Mesenchymal stem cell (in vitro differentiated cells and primary cell): Measurements from ENCODE around the gene ZSCAN5B.

Experiments used
- DNase-seq: peaks from one replicate; pipeline ENCODE4 v3.0.0-alpha.2; 2013
- H2AFZ ChIP-seq: one replicate; pipeline ENCODE4 v1.6.1; 2013; ENCODE audit warnings: low read depth, mild to moderate bottlenecking, control low read depth, inconsistent platforms, low read length, moderate library complexity
- H2AK5ac ChIP-seq: 2 replicates; pipeline ENCODE4 v1.6.1; 2013; ENCODE audit warnings: low read length, moderate library complexity, mild to moderate bottlenecking, inconsistent platforms; ENCODE audit not compliant: severe bottlenecking
- H2BK120ac ChIP-seq: one replicate; pipeline ENCODE4 v1.6.1; 2013; ENCODE audit warnings: low read depth, mild to moderate bottlenecking, inconsistent platforms, low read length, moderate library complexity
- H2BK12ac ChIP-seq, 2 experiments: one replicate each; pipeline ENCODE4 v1.6.1; 2013; ENCODE audit warnings: inconsistent platforms in 2 of 2, low read length in 2 of 2, mild to moderate bottlenecking in 2 of 2, moderate library complexity in 2 of 2, control low read depth in 1 of 2
- H2BK15ac ChIP-seq: one replicate; pipeline ENCODE4 v1.6.1; 2013; ENCODE audit warnings: mild to moderate bottlenecking, low read depth, inconsistent platforms; ENCODE audit not compliant: poor library complexity, severe bottlenecking
- H2BK5ac ChIP-seq: 2 replicates; pipeline ENCODE4 v1.6.1; 2013; ENCODE audit warnings: low read depth, mild to moderate bottlenecking, low read length, control low read depth, inconsistent platforms; ENCODE audit not compliant: poor library complexity, severe bottlenecking
- H3K14ac ChIP-seq, 2 experiments: one replicate each; pipeline ENCODE4 v1.6.1; 2013; ENCODE audit warnings: inconsistent platforms in 2 of 2, low read length in 2 of 2, control low read depth in 1 of 2, mild to moderate bottlenecking in 1 of 2, moderate library complexity in 1 of 2
- H3K18ac ChIP-seq, 2 experiments: one replicate each; pipeline ENCODE4 v1.6.1; 2013; ENCODE audit warnings: inconsistent platforms in 2 of 2, low read length in 2 of 2, control low read depth in 1 of 2, low read depth in 1 of 2, mild to moderate bottlenecking in 1 of 2
- H3K23ac ChIP-seq, 2 experiments: one replicate each; pipeline ENCODE4 v1.6.1; 2013; ENCODE audit warnings: inconsistent platforms in 2 of 2, low read length in 2 of 2, mild to moderate bottlenecking in 2 of 2, moderate library complexity in 2 of 2, control low read depth in 1 of 2
- H3K27ac ChIP-seq: 2 replicates; pipeline ENCODE4 v1.5.1; 2013; ENCODE audit warnings: mild to moderate bottlenecking, moderate library complexity, low read length, control low read depth, inconsistent platforms; ENCODE audit not compliant: poor library complexity, severe bottlenecking
- H3K27me3 ChIP-seq, 2 experiments: 2 replicates each; pipeline versions ENCODE4 v1.6.1 to v1.7.0; 2013; ENCODE audit warnings: low read length in 2 of 2, mild to moderate bottlenecking in 2 of 2, moderate library complexity in 2 of 2, control low read depth in 1 of 2, inconsistent platforms in 1 of 2; ENCODE audit not compliant: control insufficient read depth in 1 of 2, insufficient read depth in 1 of 2
- H3K36me3 ChIP-seq, 2 experiments: 2 replicates each; pipeline versions ENCODE4 v1.6.1 to v1.7.0; 2013; ENCODE audit warnings: low read length in 2 of 2, control low read depth in 1 of 2, inconsistent platforms in 1 of 2, low read depth in 1 of 2, mild to moderate bottlenecking in 1 of 2; ENCODE audit not compliant: insufficient read depth in 2 of 2, control insufficient read depth in 1 of 2
- H3K4ac ChIP-seq, 2 experiments: one replicate each; pipeline ENCODE4 v1.6.1; 2013; ENCODE audit warnings: inconsistent platforms in 2 of 2, low read length in 2 of 2, mild to moderate bottlenecking in 2 of 2, moderate library complexity in 2 of 2, control low read depth in 1 of 2, low read depth in 1 of 2
- H3K4me1 ChIP-seq: 2 replicates; pipeline ENCODE4 v1.6.1; 2013; ENCODE audit warnings: low read depth, low read length, control low read depth; ENCODE audit not compliant: control insufficient read depth, insufficient read depth
- H3K4me2 ChIP-seq: 2 replicates; pipeline ENCODE4 v1.6.1; 2013; ENCODE audit warnings: low read length, mild to moderate bottlenecking, inconsistent platforms; ENCODE audit not compliant: poor library complexity, severe bottlenecking
- H3K4me3 ChIP-seq, 2 experiments: 2 replicates each; pipeline versions ENCODE4 v1.5.1 to v1.7.0; 2013; ENCODE audit warnings: low read length in 2 of 2, mild to moderate bottlenecking in 2 of 2, control low read depth in 1 of 2, low read depth in 1 of 2; ENCODE audit not compliant: insufficient read depth in 1 of 2
- H3K79me1 ChIP-seq: replicated peaks from 2 replicates; pipeline ENCODE4 v1.6.1; 2013; ENCODE audit warnings: mild to moderate bottlenecking, control low read depth, low read length, inconsistent platforms; ENCODE audit not compliant: poor library complexity, severe bottlenecking
- H3K9ac ChIP-seq: 2 replicates; pipeline ENCODE4 v1.7.0; 2013; ENCODE audit warnings: mild to moderate bottlenecking, low read length, moderate library complexity
- H3K9me3 ChIP-seq: 2 replicates; pipeline ENCODE4 v1.7.0; 2013; ENCODE audit warnings: mild to moderate bottlenecking, low read length; ENCODE audit not compliant: control insufficient read depth
- H4K8ac ChIP-seq: one replicate; pipeline ENCODE4 v1.6.1; 2013; ENCODE audit warnings: inconsistent platforms, mild to moderate bottlenecking, low read length, moderate library complexity
- H4K91ac ChIP-seq: one replicate; pipeline ENCODE4 v1.6.1; 2013; ENCODE audit warnings: mild to moderate bottlenecking, low read length, inconsistent platforms
- WGBS: methylation state at CpG from one replicate; pipeline ENCODE4 v1.1.7; 2013; ENCODE audit warnings: mixed read lengths; 5-methylcytosine and 5-hydroxymethylcytosine counted together

Gene ZSCAN5B

DNA sequence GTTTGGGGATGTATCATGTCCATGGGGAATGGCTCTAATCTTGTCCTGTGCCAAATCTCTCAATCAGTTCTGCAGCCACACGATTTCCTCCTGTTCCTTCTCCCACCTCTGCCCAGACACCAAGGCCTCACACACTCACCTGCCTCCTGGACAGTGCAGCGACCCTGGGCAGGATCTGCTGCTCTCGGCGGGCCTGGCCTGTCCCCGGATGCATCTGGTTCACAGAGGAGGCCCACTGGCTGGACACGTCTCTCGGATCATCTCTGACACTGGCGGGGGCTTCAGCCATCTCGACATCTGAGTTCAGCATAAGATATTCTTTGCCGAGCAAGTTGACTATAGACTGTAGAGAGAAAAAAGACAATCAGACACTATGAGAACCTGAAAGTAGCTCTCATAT, 5.9 kb downstream of the ZSCAN5B start:
- Histone ChIP-seq H2BK5ac (no peak overlapping the region), H3K4ac (no peak overlapping the region), H4K91ac (no peak overlapping the region), H4K8ac (no peak overlapping the region), H3K4me2 (no peak overlapping the region), H3K9ac (no peak overlapping the region), H2BK12ac (no peak overlapping the region), H3K27ac (no peak overlapping the region), H3K79me1 (no peaks in the 10 kb centered on the region), H3K36me3 (no peaks in the 10 kb centered on the region), H3K23ac (no peak overlapping the region), H3K14ac (no peak overlapping the region), H3K4me1 (peaks cover 1% of the 10 kb centered on the region), H3K18ac (no peak overlapping the region), H2BK15ac (no peak overlapping the region), H3K4me3 (no peak overlapping the region), H2BK120ac (no peak overlapping the region), H2AFZ (no peak overlapping the region), H3K9me3 (no peaks in the 10 kb centered on the region), H3K27me3 (no peaks in the 10 kb centered on the region), H2AK5ac (no peak overlapping the region)
- 76% methylated on average over 10 of the region's 10 CpGs for WGBS
- DNase-seq: no peak

DNA sequence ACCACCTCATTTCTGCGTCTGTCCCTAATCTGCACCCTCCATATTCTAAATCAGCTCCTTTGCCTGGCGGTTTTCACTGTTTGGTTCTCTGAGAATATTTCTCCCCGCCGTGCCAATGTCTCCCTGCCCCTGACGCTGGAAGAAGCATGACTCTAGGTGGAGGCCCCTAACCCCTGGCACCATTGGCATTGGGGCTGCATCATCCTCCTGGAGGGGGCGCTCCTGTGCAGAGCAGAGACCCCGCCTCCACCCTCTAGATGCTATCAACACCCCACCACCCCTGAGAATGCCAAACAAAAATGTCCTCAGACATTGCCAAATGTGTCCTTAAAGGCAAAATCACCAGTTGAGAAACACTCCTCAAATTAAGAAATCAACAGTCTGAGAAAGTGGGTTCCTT, 6.5 kb downstream of the ZSCAN5B start:
- no peak overlapping the region for H2BK5ac ChIP-seq

GRCh38 chr19:56189785-56190184, 7.8 kb downstream of the ZSCAN5B start:
- no peak overlapping the region for H2BK15ac ChIP-seq
- no peaks in the 10 kb centered on the region for H3K9me3 ChIP-seq
- no peaks in the 10 kb centered on the region for H3K79me1 ChIP-seq
- no peak overlapping the region for H4K91ac ChIP-seq
- H3K27ac ChIP-seq: no peak overlapping the region
- H3K4me2 ChIP-seq: no peak overlapping the region
- H3K14ac ChIP-seq: no peak overlapping the region
- no peak overlapping the region for H3K23ac ChIP-seq
- no peak overlapping the region for H2BK5ac ChIP-seq
- no peak overlapping the region for H2AK5ac ChIP-seq
- no peaks in the 10 kb centered on the region for H3K27me3 ChIP-seq
- H4K8ac ChIP-seq: no peak overlapping the region
- H3K4me3 ChIP-seq: no peak overlapping the region
- H3K18ac ChIP-seq: no peak overlapping the region
- H2AFZ ChIP-seq: no peak overlapping the region
- H3K4ac ChIP-seq: no peak overlapping the region
- 79% methylated on average over 17 of the region's 17 CpGs for WGBS
- no peak for DNase-seq
- H2BK120ac ChIP-seq: no peak overlapping the region
- H3K36me3 ChIP-seq: no peaks in the 10 kb centered on the region
- H3K9ac ChIP-seq: no peak overlapping the region
- H3K4me1 ChIP-seq: peaks cover 1% of the 10 kb centered on the region
- H2BK12ac ChIP-seq: no peak overlapping the region

More for the DNA sequence above, 6.5 kb downstream of the ZSCAN5B start:
- H2BK12ac ChIP-seq: no peak overlapping the region
- DNase-seq: no peak
- H3K4me1 ChIP-seq: peaks cover 1% of the 10 kb centered on the region
- H3K27me3 ChIP-seq: no peaks in the 10 kb centered on the region
- H3K79me1 ChIP-seq: no peaks in the 10 kb centered on the region
- H3K4me2 ChIP-seq: no peak overlapping the region
- H2BK15ac ChIP-seq: no peak overlapping the region
- no peak overlapping the region for H3K9ac ChIP-seq
- no peak overlapping the region for H3K27ac ChIP-seq
- 53% methylated on average over 7 of the region's 7 CpGs for WGBS
- H4K8ac ChIP-seq: no peak overlapping the region
- no peak overlapping the region for H2BK120ac ChIP-seq
- H4K91ac ChIP-seq: no peak overlapping the region
- H3K4me3 ChIP-seq: no peak overlapping the region
- no peak overlapping the region for H3K18ac ChIP-seq
- H3K36me3 ChIP-seq: no peaks in the 10 kb centered on the region
- H3K9me3 ChIP-seq: no peaks in the 10 kb centered on the region
- no peak overlapping the region for H3K23ac ChIP-seq
- no peak overlapping the region for H2AK5ac ChIP-seq
- no peak overlapping the region for H2AFZ ChIP-seq
- no peak overlapping the region for H3K4ac ChIP-seq
- no peak overlapping the region for H3K14ac ChIP-seq

DNA sequence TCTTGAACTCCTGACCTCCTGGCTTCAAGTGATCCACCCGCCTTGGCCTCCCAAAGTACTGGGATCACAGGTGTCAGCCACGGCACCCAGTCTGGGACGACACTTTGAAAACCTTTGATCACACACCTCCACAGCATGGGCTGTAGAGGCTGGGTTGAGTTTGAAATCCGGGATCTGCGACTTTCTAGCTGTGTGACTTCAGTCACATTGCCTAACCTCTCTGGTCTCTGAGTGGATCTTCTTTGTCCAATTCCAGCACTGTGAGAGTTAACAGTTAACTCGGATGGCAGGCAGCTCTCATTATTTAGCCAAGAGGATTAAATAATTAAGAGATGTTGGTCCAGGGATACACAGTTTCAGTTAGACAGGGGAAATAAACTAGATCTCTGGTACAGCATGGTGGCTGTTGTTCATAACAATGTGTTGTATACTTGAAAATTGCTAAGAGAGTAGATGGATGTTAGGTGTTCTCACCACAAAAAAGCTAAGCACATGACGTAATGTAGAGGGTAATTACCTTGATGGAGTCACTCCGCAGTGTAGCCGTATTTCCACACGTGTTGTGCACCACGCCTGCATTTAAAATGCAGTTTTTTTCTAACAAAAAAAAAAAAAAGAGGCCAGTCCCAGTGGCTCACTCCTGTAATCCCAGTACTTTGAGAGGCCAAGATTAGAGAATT, 19.9 kb downstream of the ZSCAN5B start:
- 82% methylated on average over 11 of the region's 11 CpGs for WGBS
- Histone ChIP-seq H3K4ac (no peak overlapping the region), H3K4me1 (no peaks in the 10 kb centered on the region), H3K18ac (no peak overlapping the region), H4K8ac (no peak overlapping the region), H4K91ac (no peak overlapping the region), H3K14ac (no peak overlapping the region), H2BK120ac (no peak overlapping the region), H2BK12ac (no peak overlapping the region), H2BK15ac (no peak overlapping the region), H3K36me3 (no peaks in the 10 kb centered on the region), H3K79me1 (no peaks in the 10 kb centered on the region), H3K27me3 (peaks cover 0 to 51% of the 10 kb centered on the region in 2 experiments), H2BK5ac (no peak overlapping the region), H2AK5ac (no peak overlapping the region), H3K27ac (no peak overlapping the region), H2AFZ (no peak overlapping the region), H3K4me3 (no peak overlapping the region), H3K9ac (no peak overlapping the region), H3K4me2 (no peak overlapping the region), H3K9me3 (no peaks in the 10 kb centered on the region), H3K23ac (no peak overlapping the region)
- DNase-seq: no peak
